H9 (cell line): ENCODE results near the gene SLC12A4. TPM values are rescaled to one million over a fixed set of nuclear protein-coding genes. Genes with fewer than 3 reads are reported as not detected.

ENCODE experiments used
- DNase-seq: peaks from one replicate; pipeline ENCODE4 v3.0.0-alpha.2; 2017
- H2AFZ ChIP-seq: one replicate; pipeline ENCODE4 v1.6.1; 2013; ENCODE audit warnings: mild to moderate bottlenecking, low read length, control low read depth, moderate library complexity
- H2AK5ac ChIP-seq: 2 replicates; pipeline ENCODE4 v1.6.1; 2013; ENCODE audit warnings: low read length, control low read depth, mixed read lengths; ENCODE audit not compliant: insufficient read length
- H2BK120ac ChIP-seq: one replicate; pipeline ENCODE4 v1.6.1; 2013; ENCODE audit warnings: low read depth, mild to moderate bottlenecking, low read length, control low read depth, inconsistent platforms; ENCODE audit not compliant: poor library complexity, severe bottlenecking
- H2BK12ac ChIP-seq: 2 replicates; pipeline ENCODE4 v1.6.1; 2013; ENCODE audit warnings: low read length, control low read depth, mixed read lengths, low read depth; ENCODE audit not compliant: insufficient read length
- H2BK15ac ChIP-seq: 2 replicates; pipeline ENCODE4 v1.6.1; 2013; ENCODE audit warnings: low read depth, low read length, control low read depth
- H2BK20ac ChIP-seq: one replicate; pipeline ENCODE4 v1.6.1; 2013; ENCODE audit warnings: low read depth, mild to moderate bottlenecking, low read length, control low read depth, inconsistent platforms; ENCODE audit not compliant: poor library complexity, severe bottlenecking
- H2BK5ac ChIP-seq: 2 replicates; pipeline ENCODE4 v1.6.1; 2013; ENCODE audit warnings: low read length, control low read depth, mixed read lengths; ENCODE audit not compliant: insufficient read length
- H3K14ac ChIP-seq: 2 replicates; pipeline ENCODE4 v1.6.1; 2013; ENCODE audit warnings: low read length, control low read depth; ENCODE audit not compliant: insufficient read depth
- H3K18ac ChIP-seq: 2 replicates; pipeline ENCODE4 v1.6.1; 2013; ENCODE audit warnings: low read depth, mild to moderate bottlenecking, mixed read lengths, low read length, control low read depth; ENCODE audit not compliant: insufficient read length
- H3K23ac ChIP-seq: 2 replicates; pipeline ENCODE4 v1.6.1; 2013; ENCODE audit warnings: low read length, control low read depth, mixed read lengths, low read depth; ENCODE audit not compliant: insufficient read length
- H3K23me2 ChIP-seq: 2 replicates; pipeline ENCODE4 v1.6.1; 2013; ENCODE audit warnings: low read depth, mild to moderate bottlenecking, mixed read lengths, low read length, control low read depth; ENCODE audit not compliant: insufficient read length, poor library complexity, severe bottlenecking
- H3K27ac ChIP-seq: 2 replicates; pipeline ENCODE4 v1.5.1; 2013; ENCODE audit warnings: low read length, control low read depth, mixed read lengths, low read depth; ENCODE audit not compliant: insufficient read length
- H3K27me3 ChIP-seq: 2 replicates; pipeline ENCODE4 v1.6.1; 2013; ENCODE audit warnings: low read length, control low read depth, inconsistent platforms; ENCODE audit not compliant: insufficient read depth
- H3K4ac ChIP-seq: 2 replicates; pipeline ENCODE4 v1.6.1; 2013; ENCODE audit warnings: low read depth, mild to moderate bottlenecking, control low read depth, inconsistent platforms, low read length, moderate library complexity
- H3K4me1 ChIP-seq: 2 replicates; pipeline ENCODE4 v1.6.1; 2013; ENCODE audit warnings: low read length, control low read depth, inconsistent platforms; ENCODE audit not compliant: insufficient read depth
- H3K4me2 ChIP-seq: 2 replicates; pipeline ENCODE4 v1.6.1; 2013; ENCODE audit warnings: low read length, control low read depth, mixed read lengths; ENCODE audit not compliant: insufficient read length, insufficient read depth
- H3K56ac ChIP-seq: 2 replicates; pipeline ENCODE4 v1.6.1; 2013; ENCODE audit warnings: low read depth, mild to moderate bottlenecking, mixed read lengths, low read length, control low read depth; ENCODE audit not compliant: insufficient read length
- H3K79me1 ChIP-seq: 2 replicates; pipeline ENCODE4 v1.6.1; 2013; ENCODE audit warnings: low read depth, mild to moderate bottlenecking, moderate library complexity, low read length, control low read depth, inconsistent platforms; ENCODE audit not compliant: insufficient read depth, poor library complexity, severe bottlenecking
- H3K79me2 ChIP-seq: 2 replicates; pipeline ENCODE4 v1.6.1; 2013; ENCODE audit warnings: low read length, control low read depth, inconsistent platforms; ENCODE audit not compliant: insufficient read depth
- H3K9ac ChIP-seq: 2 replicates; pipeline ENCODE4 v1.6.1; 2013; ENCODE audit warnings: low read length, control low read depth, mixed read lengths; ENCODE audit not compliant: insufficient read length; ENCODE audit errors: extremely low read depth
- H3K9me3 ChIP-seq: one replicate; pipeline ENCODE4 v1.6.1; 2013; ENCODE audit warnings: low read depth, low read length, inconsistent platforms; ENCODE audit not compliant: control insufficient read depth
- H3T11ph ChIP-seq: one replicate; pipeline ENCODE4 v1.6.1; 2013; ENCODE audit warnings: mild to moderate bottlenecking, low read length, control low read depth, inconsistent platforms
- H4K20me1 ChIP-seq: one replicate; pipeline ENCODE4 v1.6.1; 2013; ENCODE audit not compliant: control insufficient read depth, insufficient read length, insufficient read depth
- H4K5ac ChIP-seq: 2 replicates; pipeline ENCODE4 v1.6.1; 2013; ENCODE audit warnings: low read depth, mild to moderate bottlenecking, mixed read lengths, low read length, control low read depth; ENCODE audit not compliant: insufficient read length
- H4K8ac ChIP-seq: replicated peaks from 2 replicates; pipeline ENCODE4 v1.6.1; 2013; ENCODE audit warnings: low read length, control low read depth, mixed read lengths, low read depth; ENCODE audit not compliant: insufficient read length
- H4K91ac ChIP-seq: 2 replicates; pipeline ENCODE4 v1.6.1; 2013; ENCODE audit warnings: low read depth, mild to moderate bottlenecking, moderate library complexity, mixed read lengths, low read length, control low read depth; ENCODE audit not compliant: insufficient read length
- H3K27ac Mint-ChIP-seq, 3 experiments: 2 replicates in 2 of 3; 3 replicates in 1 of 3; pipeline ENCODE4 v1.8.0; 2020 to 2021; ENCODE audit warnings: mixed read lengths in 3 of 3, mild to moderate bottlenecking in 1 of 3, moderate library complexity in 1 of 3
- H3K27me3 Mint-ChIP-seq: 2 replicates; pipeline ENCODE4 v1.8.0; 2021; ENCODE audit warnings: low read depth, mild to moderate bottlenecking, moderate library complexity, mixed read lengths
- H3K36me3 Mint-ChIP-seq, 3 experiments: 2 replicates in 2 of 3; 3 replicates in 1 of 3; pipeline ENCODE4 v1.8.0; 2020 to 2021; ENCODE audit warnings: low read depth in 3 of 3, mixed read lengths in 3 of 3; ENCODE audit not compliant: insufficient read depth in 1 of 3
- H3K4me1 Mint-ChIP-seq, 2 experiments: 2 replicates each; pipeline ENCODE4 v1.8.0; 2020; ENCODE audit warnings: mixed read lengths in 2 of 2
- H3K4me3 Mint-ChIP-seq, 2 experiments: 2 replicates in 1 of 2; 3 replicates in 1 of 2; pipeline ENCODE4 v1.8.0; 2020 to 2021; ENCODE audit warnings: mild to moderate bottlenecking in 2 of 2, mixed read lengths in 2 of 2, moderate library complexity in 1 of 2
- H3K9me3 Mint-ChIP-seq, 2 experiments: 2 replicates in 1 of 2; 3 replicates in 1 of 2; pipeline ENCODE4 v1.8.0; 2020; ENCODE audit warnings: mild to moderate bottlenecking in 2 of 2, mixed read lengths in 2 of 2, moderate library complexity in 1 of 2
- CTCF ChIP-seq: fragments of 200-600 bp; sonication (generic); conservative IDR thresholded peaks from 3 replicates; pipeline ENCODE4 v1.8.0; 2021; ENCODE audit warnings: antibody characterized with exemption, mild to moderate bottlenecking
- WGBS: extraction: QIAGEN DNeasy Blood & Tissue Kit; methylation state at CpG from one replicate; pipeline ENCODE4 v1.1.7; 2013; ENCODE audit warnings: missing lambda C conversion rate, low lambda C conversion rate, mixed read lengths; ENCODE audit not compliant: insufficient read length; ENCODE audit errors: extremely low coverage; 5-methylcytosine and 5-hydroxymethylcytosine counted together
- total RNA-seq: library from RNA; stranded (reverse); gene quantifications from 2 replicates; pipeline ENCODE4 v1.2.1, GENCODE V29; 2021

The SLC12A4 gene
- total RNA-seq, 1 experiment from 2014 or later: 46.7 TPM

- no peak overlapping the region for H4K5ac ChIP-seq
- H3K27me3 Mint-ChIP-seq: peaks cover 17% of the 10 kb centered on the region
- no peak overlapping the region for H3K4ac ChIP-seq
- WGBS: no CpG with 5 or more reads among the region's 9 CpGs
- H2BK120ac ChIP-seq: no peak overlapping the region
- H3K18ac ChIP-seq: no peak overlapping the region
- no peak overlapping the region for H3K4me3 Mint-ChIP-seq
- H2BK20ac ChIP-seq: no peak overlapping the region
- no peak overlapping the region for H4K91ac ChIP-seq
- H2BK15ac ChIP-seq: no peak overlapping the region
- H3K9me3 ChIP-seq: no peaks in the 10 kb centered on the region
- no peaks in the 10 kb centered on the region for H3K36me3 Mint-ChIP-seq
- H4K8ac ChIP-seq: no peak overlapping the region
- H3K4me1 Mint-ChIP-seq: no peaks in the 10 kb centered on the region
- H3K79me1 ChIP-seq: no peaks in the 10 kb centered on the region
- no peaks in the 10 kb centered on the region for H3K23me2 ChIP-seq
- H3K4me2 ChIP-seq: no peak overlapping the region
- H3K56ac ChIP-seq: no peak overlapping the region
- no peak for TF ChIP-seq CTCF
- H4K20me1 ChIP-seq: no peaks in the 10 kb centered on the region
- no peak overlapping the region for H2BK12ac ChIP-seq
- no peaks in the 10 kb centered on the region for H3K4me1 ChIP-seq
- H2AFZ ChIP-seq: no peak overlapping the region
- DNase-seq: no peak
- no peak overlapping the region for H3T11ph ChIP-seq
- H3K27ac ChIP-seq: no peak overlapping the region
- H3K14ac ChIP-seq: no peak overlapping the region
- no peak overlapping the region for H3K27ac Mint-ChIP-seq
- H3K79me2 ChIP-seq: no peaks in the 10 kb centered on the region
- H2AK5ac ChIP-seq: no peak overlapping the region
- H3K9me3 Mint-ChIP-seq: no peaks in the 10 kb centered on the region
- no peak overlapping the region for H3K23ac ChIP-seq
- H2BK5ac ChIP-seq: no peak overlapping the region
- no peaks in the 10 kb centered on the region; the same call in 1 of the 2 replicates for H3K27me3 ChIP-seq
- no peak overlapping the region for H3K9ac ChIP-seq
Measured at GRCh38 chr16:67977469-67978227, 9.2 kb upstream of the SLC12A4 start.
